GM18526 (cell line): Measurements from ENCODE around the gene BCAR3.

Source experiments
- POLR2A ChIP-seq: IDR thresholded peaks from 3 replicates; pipeline ENCODE4 v1.6.1; 2011; ENCODE audit not compliant: insufficient read length; ENCODE audit errors: extremely low read depth

BCAR3 gene

GRCh38 chr1:93663208-93663614, 18.4 kb downstream of the BCAR3 start:
- no peak for TF ChIP-seq POLR2A

GRCh38 chr1:93662481-93663207, 19.0 kb downstream of the BCAR3 start:
- no peak for TF ChIP-seq POLR2A

DNA sequence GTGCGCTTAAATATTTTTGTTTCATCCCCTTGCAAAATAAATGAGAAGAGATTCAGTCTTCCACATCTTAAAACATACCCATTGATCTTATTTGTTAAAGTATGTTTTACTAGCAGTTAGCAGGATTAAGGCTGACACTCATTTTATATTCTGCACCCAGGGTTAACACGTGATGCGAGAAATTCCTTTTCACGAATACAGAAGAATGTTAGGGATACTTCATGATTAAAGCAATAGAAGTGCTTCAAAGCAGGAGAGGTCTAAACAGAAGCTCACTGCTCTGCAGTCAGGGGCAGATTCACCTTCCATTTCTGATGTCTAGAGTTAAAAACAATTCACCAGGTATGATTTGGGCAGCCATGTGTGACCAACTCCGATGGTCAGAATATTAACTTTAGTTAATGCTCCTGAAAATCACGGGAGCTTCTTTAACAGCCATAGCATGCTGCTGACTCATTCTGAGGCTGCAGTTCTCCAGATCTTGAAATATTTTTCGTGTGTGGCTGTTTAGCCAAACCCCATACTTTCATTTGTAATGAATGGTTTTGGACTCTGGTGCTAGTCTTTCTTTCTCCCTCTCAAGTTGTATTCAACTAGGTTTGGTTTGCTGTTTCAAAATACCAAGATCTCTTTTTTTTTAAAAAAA, 19.7 kb downstream of the BCAR3 start:
- no peak for TF ChIP-seq POLR2A

DNA sequence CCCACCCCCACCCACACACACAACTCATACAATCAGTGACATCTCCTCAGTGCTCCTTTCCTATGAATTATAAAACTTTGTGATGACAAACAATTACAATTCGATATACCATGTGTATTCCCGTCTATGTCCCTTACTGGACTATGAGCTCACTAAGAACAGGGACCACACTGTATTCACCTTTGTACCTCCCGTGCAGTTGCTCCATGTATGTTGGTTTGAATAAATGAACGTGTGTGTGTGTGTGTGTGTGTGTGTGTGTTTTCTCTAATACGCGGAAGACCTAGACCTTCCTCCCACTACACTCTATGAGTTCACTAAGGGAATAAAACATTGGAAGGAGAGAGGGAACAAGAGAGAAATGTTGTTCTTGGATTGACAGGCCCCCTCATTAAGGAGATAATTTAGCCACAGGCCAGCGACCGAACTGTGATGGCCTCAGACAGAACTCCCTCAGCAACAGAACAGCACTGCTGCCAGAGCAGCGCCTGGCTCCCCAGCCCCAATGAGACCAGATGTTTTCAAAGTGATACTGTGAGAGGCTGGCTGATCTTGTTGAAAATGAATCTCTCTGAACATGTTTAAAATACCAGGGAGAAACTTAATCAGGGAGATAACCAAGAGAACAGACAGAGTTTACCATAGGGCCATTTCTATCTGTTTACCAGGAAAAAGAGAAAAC, 21.7 kb downstream of the BCAR3 start:
- TF ChIP-seq POLR2A, result no peak

- no peak for TF ChIP-seq POLR2A
Observed at GRCh38 chr1:93658188-93658587, 23.4 kb downstream of the BCAR3 start.

GRCh38 chr1:93656491-93656890, 25.1 kb downstream of the BCAR3 start:
- no peak for TF ChIP-seq POLR2A

DNA sequence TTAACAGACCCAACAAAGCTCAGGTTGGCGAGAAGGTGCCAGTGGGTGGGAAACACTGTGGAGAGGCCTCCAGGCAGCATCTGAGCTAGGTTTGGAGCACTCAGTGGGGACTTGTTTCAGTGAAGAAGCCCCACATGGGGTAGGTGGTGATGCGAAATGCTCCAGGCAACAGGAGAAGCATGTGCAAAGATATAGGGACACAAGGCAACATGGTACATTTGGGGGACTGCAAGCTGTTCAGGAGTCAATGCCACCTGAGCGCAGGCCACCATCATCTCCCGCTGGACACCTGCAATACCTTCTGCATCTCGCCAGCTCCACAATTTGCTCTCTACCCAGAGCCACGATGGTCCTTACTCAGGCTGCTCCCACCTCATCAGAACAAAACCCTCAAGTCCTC, 28.0 kb downstream of the BCAR3 start:
- no peak for TF ChIP-seq POLR2A

- no peak for TF ChIP-seq POLR2A
Observed at GRCh38 chr1:93652323-93652949, 29.2 kb downstream of the BCAR3 start.

- TF ChIP-seq POLR2A, result no peak
Observed at GRCh38 chr1:93651695-93652094, 29.9 kb downstream of the BCAR3 start.

- no peak for TF ChIP-seq POLR2A
Observed at GRCh38 chr1:93649231-93649630, 32.4 kb downstream of the BCAR3 start.

- TF ChIP-seq POLR2A, result no peak
Observed at GRCh38 chr1:93648656-93649055, 33.0 kb downstream of the BCAR3 start.

- TF ChIP-seq POLR2A, result no peak
Observed at GRCh38 chr1:93641527-93641926, 40.1 kb downstream of the BCAR3 start.

GRCh38 chr1:93640656-93641440, 40.8 kb downstream of the BCAR3 start:
- TF ChIP-seq POLR2A, result no peak

DNA sequence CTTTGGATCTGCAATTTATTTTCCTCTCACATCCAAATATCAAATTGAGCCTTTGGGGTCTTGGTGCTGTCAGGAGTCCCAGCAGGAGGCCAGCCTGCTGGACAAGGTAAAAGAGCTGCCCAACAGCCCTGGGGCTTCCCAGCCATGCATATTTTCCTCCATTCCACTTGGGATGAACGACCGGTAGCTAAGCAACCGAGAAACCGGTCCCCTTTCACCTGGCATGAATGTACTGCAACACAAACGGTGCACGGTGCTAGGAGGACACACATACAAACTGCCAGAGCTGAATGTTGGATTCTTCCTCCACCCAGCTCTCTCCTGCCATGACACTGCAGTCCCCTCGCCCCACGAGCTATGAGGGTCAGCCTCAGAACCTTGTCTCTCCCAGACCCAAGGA, 42.7 kb downstream of the BCAR3 start:
- no peak for TF ChIP-seq POLR2A

DNA sequence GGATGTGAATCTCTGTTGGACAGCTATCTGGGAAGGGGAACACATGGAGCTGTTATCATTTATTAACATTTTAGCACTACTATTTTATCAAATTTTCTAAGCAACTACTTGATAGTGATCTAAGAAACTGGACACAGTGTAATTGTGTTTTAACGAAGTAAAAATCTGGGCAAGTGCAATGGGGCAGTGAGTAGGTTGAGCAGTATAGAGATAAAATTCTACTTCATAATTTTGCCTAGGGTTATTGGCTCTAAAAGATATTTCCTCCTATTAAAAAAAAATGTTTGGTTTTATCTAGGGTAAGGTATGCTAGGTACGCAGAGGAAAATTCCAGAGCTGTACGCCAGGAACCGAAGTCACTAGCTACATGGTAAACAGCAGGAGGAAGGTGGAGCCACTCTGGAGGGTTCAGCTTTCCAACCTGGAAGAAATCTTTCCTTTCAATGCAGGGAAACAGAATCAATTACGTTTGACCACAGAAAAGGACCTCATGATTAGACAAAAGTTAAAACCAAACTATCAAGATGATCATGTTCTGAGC, 43.3 kb downstream of the BCAR3 start:
- TF ChIP-seq POLR2A, result no peak
